ENCODE results near the gene FBXO46. TPM values are rescaled to one million over a fixed set of nuclear protein-coding genes. Genes with fewer than 3 reads are reported as not detected.

The FBXO46 gene
- total and polyA plus RNA-seq, 2 of the 13 experiments (the other 11 are each of a cell fraction or from before 2014, with no cell fraction given), result 6.2 to 6.4 TPM

DNA sequence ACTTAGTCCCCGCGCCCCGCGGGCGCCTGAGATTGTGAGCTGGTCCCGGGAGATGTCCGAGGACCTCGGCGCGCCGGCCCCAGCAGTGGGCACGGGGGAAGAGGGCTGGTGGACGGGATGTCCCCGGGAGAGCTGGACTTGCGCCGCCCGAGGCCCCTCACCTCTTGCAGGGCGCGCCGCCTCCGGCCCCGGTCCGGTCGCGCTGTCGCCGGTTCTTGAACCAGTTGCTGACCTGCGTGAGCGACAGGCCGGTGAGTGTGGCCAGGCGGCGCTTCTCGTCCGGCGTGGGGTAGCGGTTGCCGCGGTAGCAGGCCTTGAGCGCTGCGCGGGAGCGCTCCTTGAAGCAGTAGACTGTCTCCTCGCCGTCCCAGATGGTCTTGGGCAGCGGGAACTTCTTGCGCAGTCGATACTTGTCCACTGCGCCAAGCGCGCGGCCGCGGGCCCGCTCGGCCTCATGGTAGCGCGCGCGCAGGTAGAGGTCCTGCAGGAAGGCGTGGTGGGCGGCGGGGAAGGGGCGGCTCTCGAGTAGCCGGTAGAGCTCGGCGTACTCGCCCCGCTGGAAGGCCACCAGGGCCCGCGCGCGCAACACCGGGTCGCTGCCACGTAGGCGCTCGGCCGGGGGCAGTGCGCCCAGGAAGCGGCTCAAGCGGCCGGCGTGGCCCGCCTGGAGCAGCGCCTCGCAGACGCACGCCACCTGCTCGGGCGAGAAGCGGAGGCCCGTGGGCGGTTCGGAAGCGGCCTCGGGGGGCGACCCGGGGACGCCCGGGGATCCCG is 37.4 kb upstream of the FBXO46 start (continued):
- TF ChIP-seq, protein P1, sequence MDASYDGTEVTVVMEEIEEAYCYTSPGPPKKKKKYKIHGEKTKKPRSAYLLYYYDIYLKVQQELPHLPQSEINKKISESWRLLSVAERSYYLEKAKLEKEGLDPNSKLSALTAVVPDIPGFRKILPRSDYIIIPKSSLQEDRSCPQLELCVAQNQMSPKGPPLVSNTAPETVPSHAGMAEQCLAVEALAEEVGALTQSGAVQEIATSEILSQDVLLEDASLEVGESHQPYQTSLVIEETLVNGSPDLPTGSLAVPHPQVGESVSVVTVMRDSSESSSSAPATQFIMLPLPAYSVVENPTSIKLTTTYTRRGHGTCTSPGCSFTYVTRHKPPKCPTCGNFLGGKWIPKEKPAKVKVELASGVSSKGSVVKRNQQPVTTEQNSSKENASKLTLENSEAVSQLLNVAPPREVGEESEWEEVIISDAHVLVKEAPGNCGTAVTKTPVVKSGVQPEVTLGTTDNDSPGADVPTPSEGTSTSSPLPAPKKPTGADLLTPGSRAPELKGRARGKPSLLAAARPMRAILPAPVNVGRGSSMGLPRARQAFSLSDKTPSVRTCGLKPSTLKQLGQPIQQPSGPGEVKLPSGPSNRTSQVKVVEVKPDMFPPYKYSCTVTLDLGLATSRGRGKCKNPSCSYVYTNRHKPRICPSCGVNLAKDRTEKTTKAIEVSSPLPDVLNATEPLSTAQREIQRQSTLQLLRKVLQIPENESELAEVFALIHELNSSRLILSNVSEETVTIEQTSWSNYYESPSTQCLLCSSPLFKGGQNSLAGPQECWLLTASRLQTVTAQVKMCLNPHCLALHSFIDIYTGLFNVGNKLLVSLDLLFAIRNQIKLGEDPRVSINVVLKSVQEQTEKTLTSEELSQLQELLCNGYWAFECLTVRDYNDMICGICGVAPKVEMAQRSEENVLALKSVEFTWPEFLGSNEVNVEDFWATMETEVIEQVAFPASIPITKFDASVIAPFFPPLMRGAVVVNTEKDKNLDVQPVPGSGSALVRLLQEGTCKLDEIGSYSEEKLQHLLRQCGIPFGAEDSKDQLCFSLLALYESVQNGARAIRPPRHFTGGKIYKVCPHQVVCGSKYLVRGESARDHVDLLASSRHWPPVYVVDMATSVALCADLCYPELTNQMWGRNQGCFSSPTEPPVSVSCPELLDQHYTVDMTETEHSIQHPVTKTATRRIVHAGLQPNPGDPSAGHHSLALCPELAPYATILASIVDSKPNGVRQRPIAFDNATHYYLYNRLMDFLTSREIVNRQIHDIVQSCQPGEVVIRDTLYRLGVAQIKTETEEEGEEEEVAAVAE (CRISPR knock-in tag; IDR thresholded peaks at IDR 0.05; ENCODE audit: borderline replicate concordance), result no peak
- TF ChIP-seq HOXA3 (CRISPR knock-in tag; IDR thresholded peaks at IDR 0.05), result no peak
- no peak for TF ChIP-seq SMAD9 (CRISPR knock-in tag; IDR thresholded peaks at IDR 0.05)
- TF ChIP-seq ZNF274 (CRISPR knock-in tag; IDR thresholded peaks at IDR 0.05), result peak; percentile 40; the same call in 1 of the 2 replicates
- TF ChIP-seq ZMAT5 (CRISPR knock-in tag; IDR thresholded peaks at IDR 0.05; ENCODE audit: borderline replicate concordance, low read depth), result no peak
- TF ChIP-seq RFXANK (CRISPR knock-in tag; IDR thresholded peaks at IDR 0.05), result no peak
- peak; percentile 55; the same call in 1 of the 2 replicates for TF ChIP-seq GABPB1 (CRISPR knock-in tag; IDR thresholded peaks at IDR 0.05)
- TF ChIP-seq MXD4 (CRISPR knock-in tag; IDR thresholded peaks at IDR 0.05), result no peak
- TF ChIP-seq CCAR2 (optimal IDR thresholded peaks at IDR 0.05; ENCODE audit: low read depth, low read length), result no peak
- TF ChIP-seq ZFY (CRISPR knock-in tag; IDR thresholded peaks at IDR 0.05), result peak; percentile 84
- TF ChIP-seq, protein P2, sequence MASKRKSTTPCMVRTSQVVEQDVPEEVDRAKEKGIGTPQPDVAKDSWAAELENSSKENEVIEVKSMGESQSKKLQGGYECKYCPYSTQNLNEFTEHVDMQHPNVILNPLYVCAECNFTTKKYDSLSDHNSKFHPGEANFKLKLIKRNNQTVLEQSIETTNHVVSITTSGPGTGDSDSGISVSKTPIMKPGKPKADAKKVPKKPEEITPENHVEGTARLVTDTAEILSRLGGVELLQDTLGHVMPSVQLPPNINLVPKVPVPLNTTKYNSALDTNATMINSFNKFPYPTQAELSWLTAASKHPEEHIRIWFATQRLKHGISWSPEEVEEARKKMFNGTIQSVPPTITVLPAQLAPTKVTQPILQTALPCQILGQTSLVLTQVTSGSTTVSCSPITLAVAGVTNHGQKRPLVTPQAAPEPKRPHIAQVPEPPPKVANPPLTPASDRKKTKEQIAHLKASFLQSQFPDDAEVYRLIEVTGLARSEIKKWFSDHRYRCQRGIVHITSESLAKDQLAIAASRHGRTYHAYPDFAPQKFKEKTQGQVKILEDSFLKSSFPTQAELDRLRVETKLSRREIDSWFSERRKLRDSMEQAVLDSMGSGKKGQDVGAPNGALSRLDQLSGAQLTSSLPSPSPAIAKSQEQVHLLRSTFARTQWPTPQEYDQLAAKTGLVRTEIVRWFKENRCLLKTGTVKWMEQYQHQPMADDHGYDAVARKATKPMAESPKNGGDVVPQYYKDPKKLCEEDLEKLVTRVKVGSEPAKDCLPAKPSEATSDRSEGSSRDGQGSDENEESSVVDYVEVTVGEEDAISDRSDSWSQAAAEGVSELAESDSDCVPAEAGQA (IDR thresholded peaks at IDR 0.05; ENCODE audit: low read depth), result no peak
- TF ChIP-seq, protein P2 (CRISPR knock-in tag; IDR thresholded peaks at IDR 0.05; ENCODE audit: borderline replicate concordance), result no peak
- TF ChIP-seq NFRKB (IDR thresholded peaks at IDR 0.05), result no peak
- no peak for TF ChIP-seq NR2F1 (CRISPR knock-in tag; IDR thresholded peaks at IDR 0.05)
- TF ChIP-seq HNRNPL (IDR thresholded peaks at IDR 0.05; ENCODE audit: low read depth, low read length), result 0 out of 2 replicates have a peak, but pooled peaks have one; percentile 28
- TF ChIP-seq MAFK (conservative IDR thresholded peaks at IDR 0.05 in 1 of 2, IDR thresholded peaks at IDR 0.05 in 1 of 2; ENCODE audit: low read length in 2 of 2), result no peak
- TF ChIP-seq ZSCAN9 (CRISPR knock-in tag; IDR thresholded peaks at IDR 0.05; ENCODE audit: borderline replicate concordance), result no peak
- no peak for TF ChIP-seq RBM22 (optimal IDR thresholded peaks at IDR 0.05; ENCODE audit: low read length)
- no peak for TF ChIP-seq ZNF333 (CRISPR knock-in tag; IDR thresholded peaks at IDR 0.05; ENCODE audit: borderline replicate concordance)
- TF ChIP-seq HOXA5 (CRISPR knock-in tag; IDR thresholded peaks at IDR 0.05), result no peak; the same call in 1 of the 2 replicates
